ENCODE results near the gene ALAS1.

ALAS1 gene

GRCh38 chr3:52197499-52197841, 490 bp upstream of the ALAS1 start:
- Histone ChIP-seq H3K36me3 (ENCODE audit: control insufficient read depth in 2 of 2, insufficient read depth in 2 of 2, low read length in 2 of 2) (peaks cover 8 to 11% of the 10 kb centered on the region in 2 donors), H3K4me3 (ENCODE audit: low read length in 2 of 2) (peak overlapping the region; percentile 79 to 85), H3K27ac (ENCODE audit: low read depth in 2 of 2, low read length in 2 of 2) (peak overlapping the region; percentile 83 to 93), H3K9me3 (ENCODE audit: control insufficient read depth in 2 of 2, low read length in 2 of 2) (no peaks in the 10 kb centered on the region), H3K9ac (ENCODE audit: low read depth in 1 of 2, low read length in 2 of 2) (peak overlapping the region; percentile 87 to 94), H3K4me1 (ENCODE audit: control insufficient read depth in 2 of 2, insufficient read depth in 2 of 2, low read length in 2 of 2) (peaks cover 32 to 45% of the 10 kb centered on the region in 2 donors), H3K27me3 (ENCODE audit: control insufficient read depth in 2 of 2, insufficient read depth in 2 of 2, low read length in 2 of 2) (no peaks in the 10 kb centered on the region)

GRCh38 chr3:52198643-52199608, 966 bp downstream of the ALAS1 start:
- H3K9ac ChIP-seq (ENCODE audit: low read depth in 1 of 2, low read length in 2 of 2) = peak overlapping the region; percentile 87 to 94
- H3K9me3 ChIP-seq (ENCODE audit: control insufficient read depth in 2 of 2, low read length in 2 of 2) = no peaks in the 10 kb centered on the region
- H3K27me3 ChIP-seq (ENCODE audit: control insufficient read depth in 2 of 2, insufficient read depth in 2 of 2, low read length in 2 of 2) = no peaks in the 10 kb centered on the region
- peaks cover 32 to 48% of the 10 kb centered on the region in 2 donors for H3K4me1 ChIP-seq (ENCODE audit: control insufficient read depth in 2 of 2, insufficient read depth in 2 of 2, low read length in 2 of 2)
- H3K36me3 ChIP-seq (ENCODE audit: control insufficient read depth in 2 of 2, insufficient read depth in 2 of 2, low read length in 2 of 2) = peaks cover 20 to 22% of the 10 kb centered on the region in 2 donors
- peak overlapping the region; percentile 82 to 93 for H3K27ac ChIP-seq (ENCODE audit: low read depth in 2 of 2, low read length in 2 of 2)
- H3K4me3 ChIP-seq (ENCODE audit: low read length in 2 of 2) = peak overlapping the region; percentile 79 to 85

GRCh38 chr3:52200981-52201679, 3.2 kb downstream of the ALAS1 start:
- H3K4me3 ChIP-seq (ENCODE audit: low read length in 2 of 2) = no peak overlapping the region
- no peaks in the 10 kb centered on the region for H3K9me3 ChIP-seq (ENCODE audit: control insufficient read depth in 2 of 2, low read length in 2 of 2)
- no peaks in the 10 kb centered on the region for H3K27me3 ChIP-seq (ENCODE audit: control insufficient read depth in 2 of 2, insufficient read depth in 2 of 2, low read length in 2 of 2)
- H3K9ac ChIP-seq (ENCODE audit: low read depth in 1 of 2, low read length in 2 of 2) = no peak overlapping the region
- peaks cover 24 to 44% of the 10 kb centered on the region in 2 donors for H3K4me1 ChIP-seq (ENCODE audit: control insufficient read depth in 2 of 2, insufficient read depth in 2 of 2, low read length in 2 of 2)
- H3K27ac ChIP-seq (ENCODE audit: low read depth in 2 of 2, low read length in 2 of 2) = no peak overlapping the region
- peaks cover 41 to 44% of the 10 kb centered on the region in 2 donors for H3K36me3 ChIP-seq (ENCODE audit: control insufficient read depth in 2 of 2, insufficient read depth in 2 of 2, low read length in 2 of 2)

- H3K4me3 ChIP-seq (ENCODE audit: low read length in 2 of 2) = no peak overlapping the region
- H3K27ac ChIP-seq (ENCODE audit: low read depth in 2 of 2, low read length in 2 of 2) = no peak overlapping the region
- H3K27me3 ChIP-seq (ENCODE audit: control insufficient read depth in 2 of 2, insufficient read depth in 2 of 2, low read length in 2 of 2) = no peaks in the 10 kb centered on the region
- H3K4me1 ChIP-seq (ENCODE audit: control insufficient read depth in 2 of 2, insufficient read depth in 2 of 2, low read length in 2 of 2) = peaks cover 11 to 30% of the 10 kb centered on the region in 2 donors
- peaks cover 50 to 53% of the 10 kb centered on the region in 2 donors for H3K36me3 ChIP-seq (ENCODE audit: control insufficient read depth in 2 of 2, insufficient read depth in 2 of 2, low read length in 2 of 2)
- no peak overlapping the region for H3K9ac ChIP-seq (ENCODE audit: low read depth in 1 of 2, low read length in 2 of 2)
- no peaks in the 10 kb centered on the region for H3K9me3 ChIP-seq (ENCODE audit: control insufficient read depth in 2 of 2, low read length in 2 of 2)
Measured at GRCh38 chr3:52202384-52203077, 4.6 kb downstream of the ALAS1 start.

- Histone ChIP-seq H3K27me3 (ENCODE audit: control insufficient read depth in 2 of 2, insufficient read depth in 2 of 2, low read length in 2 of 2) (no peaks in the 10 kb centered on the region), H3K36me3 (ENCODE audit: control insufficient read depth in 2 of 2, insufficient read depth in 2 of 2, low read length in 2 of 2) (peaks cover 61 to 64% of the 10 kb centered on the region in 2 donors), H3K4me3 (ENCODE audit: low read length in 2 of 2) (no peak overlapping the region), H3K9ac (ENCODE audit: low read depth in 1 of 2, low read length in 2 of 2) (peak overlapping the region in 1 of 2 donors; percentile 19), H3K9me3 (ENCODE audit: control insufficient read depth in 2 of 2, low read length in 2 of 2) (no peaks in the 10 kb centered on the region), H3K27ac (ENCODE audit: low read depth in 2 of 2, low read length in 2 of 2) (no peak overlapping the region), H3K4me1 (ENCODE audit: control insufficient read depth in 2 of 2, insufficient read depth in 2 of 2, low read length in 2 of 2) (peaks cover 6 to 23% of the 10 kb centered on the region in 2 donors)
Measured at GRCh38 chr3:52203701-52204100, 5.7 kb downstream of the ALAS1 start.

GRCh38 chr3:52204337-52205073, 6.5 kb downstream of the ALAS1 start:
- Histone ChIP-seq H3K27me3 (ENCODE audit: control insufficient read depth in 2 of 2, insufficient read depth in 2 of 2, low read length in 2 of 2) (no peaks in the 10 kb centered on the region), H3K36me3 (ENCODE audit: control insufficient read depth in 2 of 2, insufficient read depth in 2 of 2, low read length in 2 of 2) (peaks cover 67 to 69% of the 10 kb centered on the region in 2 donors)

GRCh38 chr3:52205727-52206372, 7.9 kb downstream of the ALAS1 start:
- Histone ChIP-seq H3K27me3 (ENCODE audit: control insufficient read depth in 2 of 2, insufficient read depth in 2 of 2, low read length in 2 of 2) (no peaks in the 10 kb centered on the region), H3K9ac (ENCODE audit: low read depth in 1 of 2, low read length in 2 of 2) (no peak overlapping the region), H3K36me3 (ENCODE audit: control insufficient read depth in 2 of 2, insufficient read depth in 2 of 2, low read length in 2 of 2) (peaks cover 74% of the 10 kb centered on the region in 2 donors), H3K9me3 (ENCODE audit: control insufficient read depth in 2 of 2, low read length in 2 of 2) (no peaks in the 10 kb centered on the region), H3K4me1 (ENCODE audit: control insufficient read depth in 2 of 2, insufficient read depth in 2 of 2, low read length in 2 of 2) (peaks cover 0 to 11% of the 10 kb centered on the region in 2 donors), H3K27ac (ENCODE audit: low read depth in 2 of 2, low read length in 2 of 2) (no peak overlapping the region), H3K4me3 (ENCODE audit: low read length in 2 of 2) (no peak overlapping the region)

More at GRCh38 chr3:52204337-52205073, 6.5 kb downstream of the ALAS1 start:
- H3K4me3 ChIP-seq (ENCODE audit: low read length in 2 of 2) = peak overlapping the region in 1 of 2 donors; percentile 22
- no peak overlapping the region for H3K27ac ChIP-seq (ENCODE audit: low read depth in 2 of 2, low read length in 2 of 2)
- peaks cover 0 to 17% of the 10 kb centered on the region in 2 donors for H3K4me1 ChIP-seq (ENCODE audit: control insufficient read depth in 2 of 2, insufficient read depth in 2 of 2, low read length in 2 of 2)
- H3K9ac ChIP-seq (ENCODE audit: low read depth in 1 of 2, low read length in 2 of 2) = peak overlapping the region in 1 of 2 donors; percentile 19
- H3K9me3 ChIP-seq (ENCODE audit: control insufficient read depth in 2 of 2, low read length in 2 of 2) = no peaks in the 10 kb centered on the region

GRCh38 chr3:52208556-52208955, 10.6 kb downstream of the ALAS1 start:
- H3K27me3 ChIP-seq (ENCODE audit: control insufficient read depth in 2 of 2, insufficient read depth in 2 of 2, low read length in 2 of 2) = no peaks in the 10 kb centered on the region
- H3K27ac ChIP-seq (ENCODE audit: low read depth in 2 of 2, low read length in 2 of 2) = no peak overlapping the region
- H3K9ac ChIP-seq (ENCODE audit: low read depth in 1 of 2, low read length in 2 of 2) = no peak overlapping the region
- H3K4me3 ChIP-seq (ENCODE audit: low read length in 2 of 2) = no peak overlapping the region
- H3K9me3 ChIP-seq (ENCODE audit: control insufficient read depth in 2 of 2, low read length in 2 of 2) = no peaks in the 10 kb centered on the region
- peaks cover 70 to 88% of the 10 kb centered on the region in 2 donors for H3K36me3 ChIP-seq (ENCODE audit: control insufficient read depth in 2 of 2, insufficient read depth in 2 of 2, low read length in 2 of 2)
- peaks cover 0 to 6% of the 10 kb centered on the region in 2 donors for H3K4me1 ChIP-seq (ENCODE audit: control insufficient read depth in 2 of 2, insufficient read depth in 2 of 2, low read length in 2 of 2)

GRCh38 chr3:52210037-52210436, 12.1 kb downstream of the ALAS1 start:
- no peaks in the 10 kb centered on the region for H3K9me3 ChIP-seq (ENCODE audit: control insufficient read depth in 2 of 2, low read length in 2 of 2)
- peaks cover 70 to 87% of the 10 kb centered on the region in 2 donors for H3K36me3 ChIP-seq (ENCODE audit: control insufficient read depth in 2 of 2, insufficient read depth in 2 of 2, low read length in 2 of 2)
- no peaks in the 10 kb centered on the region for H3K4me1 ChIP-seq (ENCODE audit: control insufficient read depth in 2 of 2, insufficient read depth in 2 of 2, low read length in 2 of 2)
- H3K9ac ChIP-seq (ENCODE audit: low read depth in 1 of 2, low read length in 2 of 2) = no peak overlapping the region
- H3K4me3 ChIP-seq (ENCODE audit: low read length in 2 of 2) = no peak overlapping the region
- H3K27ac ChIP-seq (ENCODE audit: low read depth in 2 of 2, low read length in 2 of 2) = no peak overlapping the region
- no peaks in the 10 kb centered on the region for H3K27me3 ChIP-seq (ENCODE audit: control insufficient read depth in 2 of 2, insufficient read depth in 2 of 2, low read length in 2 of 2)

Measured in mucosa of rectum (tissue), 2 donors.